Naive thymus-derived CD4-positive, alpha-beta T cell (primary cell): ENCODE measurements around the gene RBFOX2. TPM values are rescaled to one million over a fixed set of nuclear protein-coding genes. Genes with fewer than 3 reads are reported as not detected.
A peak's percentile ranks its signal among the peaks of the same experiment; 100 is the strongest.

Experiments used
- ATAC-seq: fragments of 150-1000 bp; cut with Tn5 transposase; 2 replicates; pipeline ENCODE4 v1.10.0; 2021; ENCODE audit warnings: mild to moderate bottlenecking, moderate library complexity
- CTCF ChIA-PET: fragments of 350-600 bp; sonication (Branson Sonifier 250); formaldehyde crosslinking; loops from one replicate; lab custom pipeline; 2021; ENCODE audit warnings: antibody characterized with exemption; lab: Charles Lee
- POLR2A ChIA-PET: fragments of 350-600 bp; sonication (Branson Sonifier 250); formaldehyde crosslinking; loops from one replicate; lab custom pipeline; 2021; ENCODE audit warnings: antibody characterized with exemption, inconsistent platforms; lab: Charles Lee
- DNase-seq, 9 donors: peaks; one replicate each; pipeline versions ENCODE4 v3.0.0 to v3.0.0-alpha.2; 2020 to 2022; ENCODE audit warnings: mixed read lengths in 1 of 9
- H3K27ac ChIP-seq: one replicate; pipeline ENCODE4 v1.7.0; 2013; ENCODE audit warnings: mild to moderate bottlenecking, low read depth, low read length, moderate library complexity
- H3K27me3 ChIP-seq, 2 donors: one replicate each; pipeline ENCODE4 v1.7.0; 2013; ENCODE audit warnings: low read length in 2 of 2, mild to moderate bottlenecking in 2 of 2, moderate library complexity in 2 of 2; ENCODE audit not compliant: control insufficient read depth in 2 of 2, insufficient read depth in 2 of 2
- H3K36me3 ChIP-seq, 3 experiments: 1 replicate in 2 of 3; 2 replicates in 1 of 3; pipeline ENCODE4 v1.7.0; 2013; ENCODE audit warnings: low read length in 3 of 3, mild to moderate bottlenecking in 3 of 3, moderate library complexity in 1 of 3; ENCODE audit not compliant: insufficient read depth in 3 of 3, control insufficient read depth in 2 of 3
- H3K4me1 ChIP-seq, 2 donors: one replicate each; pipeline ENCODE4 v1.7.0; 2013; ENCODE audit warnings: low read length in 2 of 2, mild to moderate bottlenecking in 2 of 2, moderate library complexity in 1 of 2; ENCODE audit not compliant: control insufficient read depth in 2 of 2, insufficient read depth in 2 of 2
- H3K4me3 ChIP-seq: 2 replicates; pipeline ENCODE4 v1.7.0; 2013; ENCODE audit warnings: mild to moderate bottlenecking, low read length
- H3K9me3 ChIP-seq, 3 experiments: 1 replicate in 2 of 3; 2 replicates in 1 of 3; pipeline ENCODE4 v1.7.0; 2013; ENCODE audit warnings: low read length in 3 of 3; ENCODE audit not compliant: control insufficient read depth in 2 of 3
- H3K27ac Mint-ChIP-seq, 9 donors: one replicate each; pipeline ENCODE4 v1.8.0; 2020 to 2022; ENCODE audit warnings: mixed read lengths in 9 of 9, mild to moderate bottlenecking in 8 of 9, moderate library complexity in 5 of 9, inconsistent platforms in 2 of 9
- H3K27me3 Mint-ChIP-seq, 5 donors: one replicate each; pipeline ENCODE4 v1.8.0; 2021 to 2022; ENCODE audit warnings: mixed read lengths in 5 of 5, mild to moderate bottlenecking in 1 of 5
- H3K36me3 Mint-ChIP-seq, 5 donors: one replicate each; pipeline ENCODE4 v1.8.0; 2020 to 2022; ENCODE audit warnings: mixed read lengths in 5 of 5, mild to moderate bottlenecking in 3 of 5, inconsistent platforms in 1 of 5
- H3K4me1 Mint-ChIP-seq, 7 donors: one replicate each; pipeline ENCODE4 v1.8.0; 2020 to 2022; ENCODE audit warnings: mixed read lengths in 7 of 7, mild to moderate bottlenecking in 3 of 7, inconsistent platforms in 1 of 7
- H3K4me3 Mint-ChIP-seq, 10 donors: one replicate each; pipeline ENCODE4 v1.8.0; 2020 to 2022; ENCODE audit warnings: mild to moderate bottlenecking in 10 of 10, mixed read lengths in 10 of 10, moderate library complexity in 6 of 10, inconsistent platforms in 2 of 10
- H3K9me3 Mint-ChIP-seq, 11 donors: one replicate each; pipeline ENCODE4 v1.8.0; 2020 to 2022; ENCODE audit warnings: mixed read lengths in 11 of 11, mild to moderate bottlenecking in 4 of 11, inconsistent platforms in 1 of 11, moderate library complexity in 1 of 11
- intact Hi-C, 2 donors: fragments of 100-400 bp; cut with micrococcal nuclease; formaldehyde crosslinking; loops; one replicate each; pipeline ENCODE4 v1.15.1; 2023
- polyA plus RNA-seq, 2 donors: library from polyadenylated mRNA; unstranded; fragments of 300-500 nt; fragmentation: Illumina TruSeq; gene quantifications; one replicate each; pipeline ENCODE4 v1.2.3, GENCODE V29; 2021
- total RNA-seq, 6 experiments: library from RNA in 5 of 6; stranded (reverse) in 5 of 6; gene quantifications; 1 replicate in 5 of 6; 2 replicates in 1 of 6; pipeline ENCODE4 v1.2.3 and lab custom pipeline; 2021 to 2026

Gene RBFOX2
- total and polyA plus RNA-seq, 7 experiments from 2014 or later, result 0.39 to 1.7 (median 1.1) TPM

GRCh38 chr22:35883031-35883620 lies 145.5 kb downstream of the RBFOX2 start:
- no peaks in the 10 kb centered on the region for H3K27me3 ChIP-seq
- Mint-ChIP-seq H3K36me3 (no peaks in the 10 kb centered on the region), H3K27ac (peak overlapping the region in 8 of 9 donors; percentile 48 to 88 (median 76)), H3K9me3 (no peaks in the 10 kb centered on the region), H3K27me3 (no peaks in the 10 kb centered on the region), H3K4me3 (peak overlapping the region in 7 of 10 donors; percentile 3 to 56 (median 46)), H3K4me1 (peaks cover 10 to 32% (median 26%) of the 10 kb centered on the region in 7 donors)
- CTCF ChIA-PET, result no interaction called here
- no peak overlapping the region for H3K27ac ChIP-seq
- peaks cover 0 to 14% of the 10 kb centered on the region in 2 donors for H3K4me1 ChIP-seq
- DNase-seq (peak in 6 of 9 donors; percentile 1 to 25 (median 20)), ATAC-seq (peak; percentile 29)
- no peak overlapping the region for H3K4me3 ChIP-seq
- H3K9me3 ChIP-seq, result no peaks in the 10 kb centered on the region
- intact Hi-C loops, result no loop called here
- no peaks in the 10 kb centered on the region for H3K36me3 ChIP-seq
- POLR2A ChIA-PET, result no interaction called here

GRCh38 chr22:35882211-35883030 lies 146.2 kb downstream of the RBFOX2 start:
- Histone ChIP-seq H3K4me3 (no peak overlapping the region), H3K9me3 (no peaks in the 10 kb centered on the region), H3K36me3 (no peaks in the 10 kb centered on the region), H3K27ac (no peak overlapping the region), H3K4me1 (peaks cover 0 to 14% of the 10 kb centered on the region in 2 donors), H3K27me3 (no peaks in the 10 kb centered on the region)
- CTCF ChIA-PET, result no interaction called here
- intact Hi-C loops, result no loop called here
- DNase-seq (no peak), ATAC-seq (no peak)
- Mint-ChIP-seq H3K27me3 (no peaks in the 10 kb centered on the region), H3K4me1 (peaks cover 10 to 32% (median 26%) of the 10 kb centered on the region in 7 donors), H3K4me3 (peak overlapping the region in 6 of 10 donors; percentile 3 to 56 (median 36)), H3K36me3 (no peaks in the 10 kb centered on the region), H3K9me3 (no peaks in the 10 kb centered on the region), H3K27ac (peak overlapping the region in 6 of 9 donors; percentile 52 to 88 (median 76))
- POLR2A ChIA-PET, result no interaction called here

- no peak overlapping the region for H3K27ac ChIP-seq
- ATAC-seq, result no peak
- Mint-ChIP-seq H3K9me3 (peaks cover 0 to 4% (median 1%) of the 10 kb centered on the region in 11 donors), H3K36me3 (peaks cover 0 to 1% (median 0%) of the 10 kb centered on the region in 5 donors), H3K4me3 (no peak overlapping the region), H3K27ac (no peak overlapping the region), H3K4me1 (peaks cover 10 to 30% (median 26%) of the 10 kb centered on the region in 7 donors), H3K27me3 (peaks cover 0 to 2% (median 0%) of the 10 kb centered on the region in 5 donors)
- H3K9me3 ChIP-seq, result peaks cover 0 to 4% (median 0%) of the 10 kb centered on the region in 3 experiments
- no peaks in the 10 kb centered on the region for H3K36me3 ChIP-seq
- no peak for DNase-seq
- no peaks in the 10 kb centered on the region for H3K27me3 ChIP-seq
- peaks cover 0 to 14% of the 10 kb centered on the region in 2 donors for H3K4me1 ChIP-seq
- intact Hi-C loops, result no loop called here
- no peak overlapping the region for H3K4me3 ChIP-seq
- CTCF ChIA-PET, result no interaction called here
- POLR2A ChIA-PET, result no interaction called here
Measured at GRCh38 chr22:35879351-35879750, 149.3 kb downstream of the RBFOX2 start.

GRCh38 chr22:35873426-35873825 lies 155.2 kb downstream of the RBFOX2 start:
- Mint-ChIP-seq H3K9me3 (peaks cover 0 to 6% (median 3%) of the 10 kb centered on the region in 11 donors), H3K4me3 (no peak overlapping the region), H3K27me3 (peaks cover 0 to 9% (median 0%) of the 10 kb centered on the region in 5 donors), H3K4me1 (peaks cover 0 to 4% (median 0%) of the 10 kb centered on the region in 7 donors), H3K36me3 (peaks cover 0 to 7% (median 0%) of the 10 kb centered on the region in 5 donors), H3K27ac (no peak overlapping the region)
- no peak for ATAC-seq
- ChIA-PET CTCF (no interaction called here), POLR2A (no interaction called here)
- H3K4me3 ChIP-seq, result no peak overlapping the region
- H3K9me3 ChIP-seq, result peaks cover 0 to 4% (median 0%) of the 10 kb centered on the region in 3 experiments
- H3K27me3 ChIP-seq, result no peaks in the 10 kb centered on the region
- intact Hi-C loops, result no loop called here
- no peak for DNase-seq
- no peak overlapping the region for H3K27ac ChIP-seq
- H3K36me3 ChIP-seq, result no peaks in the 10 kb centered on the region
- no peaks in the 10 kb centered on the region for H3K4me1 ChIP-seq

- H3K4me3 Mint-ChIP-seq, result no peak overlapping the region
- H3K36me3 ChIP-seq, result no peaks in the 10 kb centered on the region
- H3K36me3 Mint-ChIP-seq, result peaks cover 0 to 7% (median 0%) of the 10 kb centered on the region in 5 donors
- peaks cover 0 to 6% (median 3%) of the 10 kb centered on the region in 11 donors for H3K9me3 Mint-ChIP-seq
- ChIA-PET POLR2A (no interaction called here), CTCF (no interaction called here)
- no peak overlapping the region for H3K27ac ChIP-seq
- intact Hi-C loops, result no loop called here
- peaks cover 0 to 4% (median 0%) of the 10 kb centered on the region in 3 experiments for H3K9me3 ChIP-seq
- H3K4me1 ChIP-seq, result no peaks in the 10 kb centered on the region
- DNase-seq, result no peak
- no peak for ATAC-seq
- peaks cover 0 to 4% (median 0%) of the 10 kb centered on the region in 7 donors for H3K4me1 Mint-ChIP-seq
- no peak overlapping the region for H3K4me3 ChIP-seq
- H3K27me3 ChIP-seq, result no peaks in the 10 kb centered on the region
- H3K27me3 Mint-ChIP-seq, result peaks cover 0 to 9% (median 0%) of the 10 kb centered on the region in 5 donors
- H3K27ac Mint-ChIP-seq, result no peak overlapping the region
Measured at GRCh38 chr22:35872451-35872850, 156.2 kb downstream of the RBFOX2 start.

- Histone ChIP-seq H3K27me3 (no peaks in the 10 kb centered on the region), H3K4me1 (no peaks in the 10 kb centered on the region), H3K9me3 (peaks cover 0 to 4% (median 0%) of the 10 kb centered on the region in 3 experiments), H3K27ac (no peak overlapping the region), H3K36me3 (no peaks in the 10 kb centered on the region), H3K4me3 (no peak overlapping the region)
- intact Hi-C loops, result no loop called here
- Mint-ChIP-seq H3K27me3 (peaks cover 0 to 9% (median 0%) of the 10 kb centered on the region in 5 donors), H3K27ac (no peak overlapping the region), H3K36me3 (peaks cover 0 to 7% (median 0%) of the 10 kb centered on the region in 5 donors), H3K4me3 (no peak overlapping the region), H3K4me1 (no peaks in the 10 kb centered on the region), H3K9me3 (peaks cover 0 to 6% (median 3%) of the 10 kb centered on the region in 11 donors)
- ATAC-seq, result no peak
- CTCF ChIA-PET, result no interaction called here
- no peak for DNase-seq
- POLR2A ChIA-PET, result no interaction called here
Measured at GRCh38 chr22:35870517-35871293, 157.9 kb downstream of the RBFOX2 start.
